Mucosa of stomach (tissue), 1 donor: ENCODE data around the gene RNF7.

Experiments
- H3K27me3 ChIP-seq: one replicate; pipeline ENCODE4 v1.7.0; 2013; ENCODE audit warnings: mild to moderate bottlenecking, low read length; ENCODE audit not compliant: control insufficient read depth, insufficient read depth
- H3K36me3 ChIP-seq: one replicate; pipeline ENCODE4 v1.7.0; 2013; ENCODE audit warnings: low read length; ENCODE audit not compliant: control insufficient read depth, insufficient read depth
- H3K4me1 ChIP-seq: one replicate; pipeline ENCODE4 v1.7.0; 2013; ENCODE audit warnings: mild to moderate bottlenecking, low read length; ENCODE audit not compliant: control insufficient read depth, insufficient read depth
- H3K4me3 ChIP-seq: one replicate; pipeline ENCODE4 v1.7.0; 2013; ENCODE audit warnings: low read length
- H3K9ac ChIP-seq: one replicate; pipeline ENCODE4 v1.7.0; 2013; ENCODE audit warnings: mild to moderate bottlenecking, low read length, moderate library complexity
- H3K9me3 ChIP-seq: one replicate; pipeline ENCODE4 v1.7.0; 2013; ENCODE audit warnings: mild to moderate bottlenecking, low read length, moderate library complexity; ENCODE audit not compliant: control insufficient read depth
- donor health status: Pancreatic carcinoma.

RNF7 gene

GRCh38 chr3:141710888-141711616 is 27.0 kb upstream of the RNF7 start:
- Histone ChIP-seq H3K27me3 (no peaks in the 10 kb centered on the region), H3K4me1 (no peaks in the 10 kb centered on the region), H3K4me3 (no peak overlapping the region), H3K9me3 (no peaks in the 10 kb centered on the region), H3K9ac (no peak overlapping the region), H3K36me3 (no peaks in the 10 kb centered on the region)

- H3K9me3 ChIP-seq = no peaks in the 10 kb centered on the region
- no peaks in the 10 kb centered on the region for H3K36me3 ChIP-seq
- H3K4me3 ChIP-seq = no peak overlapping the region
- H3K4me1 ChIP-seq = no peaks in the 10 kb centered on the region
- H3K27me3 ChIP-seq = no peaks in the 10 kb centered on the region
- H3K9ac ChIP-seq = no peak overlapping the region
These were observed 23.4 kb upstream of the RNF7 start for GRCh38 chr3:141714671-141715070.

GRCh38 chr3:141722081-141722480 is 16.0 kb upstream of the RNF7 start:
- Histone ChIP-seq H3K4me3 (no peak overlapping the region), H3K36me3 (no peaks in the 10 kb centered on the region), H3K9ac (no peak overlapping the region), H3K9me3 (no peaks in the 10 kb centered on the region), H3K4me1 (no peaks in the 10 kb centered on the region), H3K27me3 (no peaks in the 10 kb centered on the region)

DNA sequence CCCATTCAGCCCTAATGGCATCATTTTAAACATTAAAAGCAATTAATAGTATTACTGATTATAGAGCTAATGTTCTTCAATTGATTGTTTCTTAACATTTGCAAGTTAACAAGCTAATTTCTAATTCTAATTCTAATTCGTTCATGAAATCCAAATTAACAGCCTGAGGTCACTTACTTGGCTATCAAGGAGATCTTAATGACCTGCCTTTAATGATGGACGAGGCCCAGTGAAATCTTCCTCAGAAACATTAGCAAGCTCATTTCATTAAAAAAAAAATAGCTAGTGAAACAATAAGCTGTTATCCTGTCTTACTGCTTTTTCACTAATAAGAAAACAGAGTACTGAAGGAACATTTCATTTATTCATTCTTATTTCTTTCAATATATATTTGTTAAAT is 15.4 kb upstream of the RNF7 start:
- Histone ChIP-seq H3K4me1 (no peaks in the 10 kb centered on the region), H3K9ac (no peak overlapping the region), H3K9me3 (no peaks in the 10 kb centered on the region), H3K27me3 (no peaks in the 10 kb centered on the region), H3K4me3 (no peak overlapping the region), H3K36me3 (no peaks in the 10 kb centered on the region)

DNA sequence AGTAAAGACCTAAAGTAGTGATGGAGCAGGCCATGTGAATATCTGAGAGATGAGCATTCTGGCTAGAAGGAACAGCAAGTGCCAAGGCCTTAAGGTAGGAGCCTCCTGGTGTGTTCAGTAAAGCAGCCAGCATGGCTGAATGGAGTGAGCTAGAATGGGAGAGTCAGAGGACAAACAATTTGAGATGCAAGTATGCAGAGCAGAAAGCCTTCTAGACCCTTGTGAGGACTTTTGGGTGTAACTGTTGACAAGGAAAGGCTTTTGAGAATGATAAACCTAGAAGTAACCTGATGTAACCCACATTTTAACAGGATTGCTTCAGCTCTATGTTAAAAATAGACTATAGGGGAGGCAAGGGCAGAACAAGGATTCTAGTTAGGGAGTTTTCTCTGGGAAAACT is 14.8 kb upstream of the RNF7 start:
- no peaks in the 10 kb centered on the region for H3K36me3 ChIP-seq
- H3K9ac ChIP-seq = no peak overlapping the region
- no peaks in the 10 kb centered on the region for H3K27me3 ChIP-seq
- no peaks in the 10 kb centered on the region for H3K9me3 ChIP-seq
- no peaks in the 10 kb centered on the region for H3K4me1 ChIP-seq
- no peak overlapping the region for H3K4me3 ChIP-seq

DNA sequence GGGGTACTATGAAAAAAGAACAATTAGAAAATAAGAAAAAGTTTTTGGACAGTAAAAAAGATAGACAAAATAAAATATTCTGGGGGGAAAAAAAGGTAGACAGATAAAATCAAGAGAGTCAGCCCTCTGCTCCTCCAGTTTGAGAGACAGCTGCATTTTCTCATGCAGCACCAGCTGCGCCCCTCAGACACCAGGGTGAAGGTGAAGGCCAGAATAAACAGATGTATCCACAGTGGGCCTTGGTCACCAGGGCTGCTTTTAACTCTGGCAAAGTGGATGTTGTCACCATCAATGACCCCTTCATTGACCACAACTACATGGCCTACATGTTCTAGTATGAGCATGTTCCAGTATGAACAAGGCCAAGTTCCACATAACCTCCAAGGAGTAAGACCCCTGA is 13.9 kb upstream of the RNF7 start:
- Histone ChIP-seq H3K4me1 (no peaks in the 10 kb centered on the region), H3K4me3 (no peak overlapping the region), H3K9ac (no peak overlapping the region), H3K27me3 (no peaks in the 10 kb centered on the region), H3K36me3 (no peaks in the 10 kb centered on the region), H3K9me3 (no peaks in the 10 kb centered on the region)

GRCh38 chr3:141725036-141725435 is 13.1 kb upstream of the RNF7 start:
- Histone ChIP-seq H3K4me3 (no peak overlapping the region), H3K9me3 (no peaks in the 10 kb centered on the region), H3K27me3 (no peaks in the 10 kb centered on the region), H3K4me1 (no peaks in the 10 kb centered on the region), H3K36me3 (no peaks in the 10 kb centered on the region), H3K9ac (no peak overlapping the region)

DNA sequence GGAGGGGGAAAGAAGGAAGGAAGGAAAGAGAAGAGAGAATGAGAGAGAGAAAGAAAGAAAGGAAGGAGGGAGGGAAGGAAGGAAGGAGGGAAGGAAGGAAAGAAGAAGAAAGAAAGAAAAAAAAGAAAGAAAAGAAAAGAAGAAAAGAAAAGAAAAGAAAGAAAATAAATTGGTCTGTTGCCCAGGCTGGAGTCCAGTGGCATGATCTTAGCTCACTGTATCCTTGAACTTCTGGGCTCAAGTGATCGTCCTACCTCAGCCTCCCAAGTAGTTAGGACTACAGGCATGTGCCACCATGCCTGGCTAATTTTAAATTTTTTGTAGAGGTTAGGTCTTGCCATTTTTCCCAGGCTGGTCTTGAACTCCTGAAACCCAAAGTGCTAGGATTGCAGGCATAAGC is 11.6 kb upstream of the RNF7 start:
- Histone ChIP-seq H3K9me3 (no peaks in the 10 kb centered on the region), H3K27me3 (no peaks in the 10 kb centered on the region), H3K4me3 (no peak overlapping the region), H3K36me3 (no peaks in the 10 kb centered on the region), H3K4me1 (no peaks in the 10 kb centered on the region), H3K9ac (no peak overlapping the region)

DNA sequence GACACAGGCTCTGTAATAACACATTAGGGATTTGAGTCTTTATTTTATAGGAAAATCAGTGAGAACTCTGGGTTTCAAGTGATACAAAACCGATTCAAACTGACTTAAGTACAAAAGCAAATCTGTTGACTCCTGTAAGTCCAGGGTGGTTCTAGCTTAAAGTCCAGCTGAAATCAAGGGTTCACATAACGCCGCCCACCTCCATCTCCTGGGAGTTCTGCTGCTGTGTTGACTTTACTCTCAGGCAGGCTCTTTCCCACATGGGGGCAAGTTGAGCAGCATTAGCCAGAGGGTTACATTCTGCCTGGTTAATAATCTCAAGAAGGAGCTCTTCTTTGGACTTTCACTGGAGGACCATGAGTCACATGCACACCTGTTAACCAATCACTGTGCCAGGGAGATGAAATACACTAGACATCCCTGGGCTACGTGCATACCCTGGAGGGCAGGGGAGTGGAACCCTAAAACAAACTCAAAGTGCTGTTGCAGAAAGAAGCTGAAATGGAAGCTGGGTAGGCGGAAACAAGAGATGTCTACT is 9.7 kb upstream of the RNF7 start:
- Histone ChIP-seq H3K4me1 (no peaks in the 10 kb centered on the region), H3K36me3 (no peaks in the 10 kb centered on the region)

DNA sequence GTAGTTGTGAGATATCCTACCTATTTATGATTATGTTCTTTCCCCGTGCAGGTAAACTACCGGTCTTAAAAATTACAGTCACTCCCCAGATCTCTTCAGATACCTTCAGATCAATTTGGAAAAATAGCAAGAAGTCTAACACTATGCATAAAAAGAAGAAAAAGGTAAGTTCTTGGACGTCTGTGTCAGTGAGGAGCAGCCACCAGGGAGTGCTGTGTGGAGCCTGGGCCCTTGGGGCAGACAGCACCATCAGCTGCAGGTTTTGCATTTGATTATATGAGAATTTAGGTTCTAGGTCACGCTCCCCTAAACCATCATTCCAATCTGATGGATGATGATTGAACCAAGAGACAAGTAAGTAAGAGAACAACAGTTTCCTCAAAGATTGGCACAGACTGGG is 8.9 kb upstream of the RNF7 start:
- Histone ChIP-seq H3K27me3 (no peaks in the 10 kb centered on the region), H3K36me3 (no peaks in the 10 kb centered on the region), H3K9ac (no peak overlapping the region), H3K9me3 (no peaks in the 10 kb centered on the region), H3K4me3 (no peak overlapping the region), H3K4me1 (no peaks in the 10 kb centered on the region)

More for the DNA sequence above, 9.7 kb upstream of the RNF7 start:
- H3K9me3 ChIP-seq = no peaks in the 10 kb centered on the region
- H3K27me3 ChIP-seq = no peaks in the 10 kb centered on the region
- no peak overlapping the region for H3K9ac ChIP-seq
- H3K4me3 ChIP-seq = no peak overlapping the region

DNA sequence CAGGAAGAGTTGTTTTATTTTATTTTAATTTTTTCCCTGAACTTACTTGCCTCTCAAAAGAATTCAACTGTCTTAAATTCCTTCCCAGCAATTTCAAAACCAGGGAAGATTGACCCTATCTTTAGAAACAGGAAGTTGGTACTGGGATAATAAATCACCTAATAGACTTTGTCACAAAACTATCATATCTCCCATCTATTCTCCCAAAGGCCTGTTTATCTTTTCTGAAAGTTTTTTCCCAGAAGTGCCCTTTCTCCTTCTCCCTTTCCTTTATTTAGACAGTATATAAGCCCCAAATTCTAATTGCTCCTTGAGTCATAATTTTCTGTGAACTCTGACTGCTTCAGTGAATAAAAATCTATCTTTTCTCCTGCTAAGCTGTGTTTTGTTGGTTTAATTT is 2.9 kb upstream of the RNF7 start:
- Histone ChIP-seq H3K9ac (no peak overlapping the region), H3K9me3 (no peaks in the 10 kb centered on the region), H3K4me1 (no peaks in the 10 kb centered on the region), H3K36me3 (no peaks in the 10 kb centered on the region), H3K27me3 (no peaks in the 10 kb centered on the region), H3K4me3 (no peak overlapping the region)

DNA sequence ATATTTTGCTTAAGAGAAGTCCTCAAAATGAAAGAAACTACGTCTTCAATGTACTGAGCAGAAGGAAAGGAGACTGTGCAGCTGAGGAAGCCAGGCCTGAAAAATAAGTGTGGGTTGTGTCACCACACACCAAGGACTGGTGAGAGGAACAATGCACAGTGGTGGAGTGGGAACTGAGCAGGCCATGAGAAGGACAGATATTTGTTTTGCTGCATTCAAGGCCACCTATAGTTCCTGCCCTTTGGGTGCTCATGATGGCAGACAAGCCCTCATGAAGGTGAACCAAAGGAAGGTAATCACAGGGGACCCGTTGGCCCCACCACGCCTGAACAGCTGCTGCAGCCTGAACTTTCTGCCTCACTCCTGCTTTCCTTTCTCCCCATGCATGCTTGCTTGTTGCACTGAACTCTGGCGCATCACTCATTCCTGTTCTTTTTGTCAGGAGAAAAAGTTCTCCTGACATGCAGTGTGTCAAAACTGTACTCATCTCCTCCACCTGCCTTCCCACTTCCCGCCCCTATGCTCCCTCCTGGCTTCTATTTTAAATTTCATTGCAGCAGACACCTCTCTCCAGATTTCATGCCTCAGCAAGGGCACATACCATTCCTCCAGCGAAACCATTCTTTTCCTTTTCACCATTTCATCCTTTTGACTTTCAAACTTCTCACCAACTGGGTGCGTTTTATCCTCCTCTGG is 2.2 kb upstream of the RNF7 start:
- Histone ChIP-seq H3K27me3 (no peaks in the 10 kb centered on the region), H3K9ac (no peak overlapping the region), H3K4me3 (no peak overlapping the region), H3K9me3 (no peaks in the 10 kb centered on the region), H3K36me3 (no peaks in the 10 kb centered on the region), H3K4me1 (peaks cover 3% of the 10 kb centered on the region)
